Stimulated activated CD8-positive, alpha-beta memory T cell treated with anti-CD3 and anti-CD28 coated beads, Interleukin-7, amount 100 ng/mL, for 48 hours (primary cell): ENCODE measurements around the gene RSPH10B2.
"Not testable (repeated sequence)": the region's sequence is repeated elsewhere in the genome, so short reads cannot be mapped to it uniquely, and the experiment has no call there.

Experiments
- DNase-seq, 2 donors: peaks; one replicate each; pipeline ENCODE4 v3.0.0-alpha.2; 2020; ENCODE audit warnings: low read depth in 1 of 2; ENCODE audit errors: extremely low read depth in 1 of 2

RSPH10B2 gene

DNA sequence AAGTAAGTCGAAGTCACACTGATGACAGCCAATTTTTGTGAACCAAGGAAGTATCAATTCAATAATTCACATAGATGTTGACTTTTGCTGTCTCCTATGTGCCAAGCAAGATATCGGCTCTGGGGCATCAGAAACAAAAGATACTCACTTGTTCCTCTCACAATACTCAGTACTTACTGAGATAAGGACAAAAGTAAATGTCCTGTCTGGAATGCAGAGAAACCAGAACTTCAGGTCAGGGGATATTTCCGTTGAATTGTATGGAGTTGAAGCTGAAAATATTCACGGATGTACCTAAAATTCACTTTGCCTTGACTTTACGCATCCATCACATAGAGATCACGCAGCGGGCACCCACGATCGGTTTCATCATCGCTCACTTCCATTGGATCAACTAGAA, 83.2 kb downstream of the RSPH10B2 start:
- DNase-seq = not testable (repeated sequence)

DNA sequence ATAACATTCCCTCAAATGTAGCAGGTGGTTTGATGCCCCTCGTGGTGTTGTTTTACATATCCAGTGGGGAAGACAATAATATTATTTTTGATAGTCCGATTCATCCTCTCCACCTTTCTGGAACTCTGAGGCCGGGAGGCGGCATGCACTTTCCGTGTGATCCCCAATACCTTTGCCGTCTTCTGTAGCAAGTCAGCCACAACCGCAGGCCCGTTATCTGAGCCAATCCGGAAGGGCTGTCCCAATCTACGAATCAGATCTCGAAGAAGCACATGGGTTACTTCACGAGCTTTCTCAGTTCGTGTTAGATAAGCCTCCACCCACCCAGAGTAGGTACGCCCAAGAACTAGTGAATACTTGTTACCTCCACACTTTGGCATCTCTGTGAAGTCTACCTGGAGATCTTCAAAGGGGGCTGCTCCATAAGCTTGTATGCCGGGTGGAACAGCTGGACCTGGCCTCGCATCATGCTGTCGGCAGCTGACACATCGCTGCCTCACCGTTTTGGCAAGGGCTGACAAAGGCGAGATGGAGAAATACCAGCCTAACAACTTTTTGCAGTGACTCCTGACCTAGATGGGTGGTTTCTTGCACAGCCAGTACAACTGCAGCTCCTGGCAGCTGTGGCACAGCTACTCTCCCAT, 88.5 kb downstream of the RSPH10B2 start:
- not testable (repeated sequence) for DNase-seq

DNA sequence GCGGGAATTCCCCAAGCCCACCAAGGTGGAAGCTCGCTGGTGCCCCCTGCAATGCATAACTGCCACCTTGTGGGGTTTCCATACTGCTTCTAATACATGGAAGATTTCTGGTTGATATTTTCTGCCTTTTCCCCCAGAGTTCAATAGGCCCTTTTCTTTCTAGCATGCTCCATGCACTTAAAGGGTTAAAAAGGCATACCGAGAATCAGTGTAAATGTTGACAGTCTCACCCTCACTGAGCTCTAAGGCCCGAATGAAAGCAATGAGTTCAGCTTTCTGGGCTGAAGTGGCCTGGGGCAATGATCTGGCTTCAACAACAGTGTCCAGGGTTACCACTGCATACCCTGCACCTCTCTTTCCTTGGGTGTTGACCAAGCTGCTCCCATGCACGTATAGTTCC, 89.2 kb downstream of the RSPH10B2 start:
- not testable (repeated sequence) for DNase-seq

DNA sequence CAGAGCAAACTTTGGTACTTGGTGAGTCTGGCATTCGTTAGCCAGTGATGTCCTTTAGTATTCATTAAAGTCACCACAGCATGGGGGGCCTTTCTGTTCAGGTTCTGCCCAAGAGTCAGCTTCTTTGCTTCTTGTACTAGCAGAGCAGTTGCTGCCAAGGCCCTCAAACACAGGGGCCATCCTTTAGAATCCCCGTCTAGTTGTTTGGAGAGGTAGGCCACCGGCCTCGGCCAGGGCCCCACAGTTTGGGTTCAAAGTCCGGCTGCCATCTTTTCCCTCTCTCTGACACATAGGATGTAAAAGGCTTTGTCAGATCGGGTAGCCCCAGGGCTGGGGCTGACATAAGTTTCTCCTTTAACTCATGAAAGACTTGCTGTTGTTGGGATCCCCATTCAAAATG, 89.8 kb downstream of the RSPH10B2 start:
- not testable (repeated sequence) for DNase-seq

DNA sequence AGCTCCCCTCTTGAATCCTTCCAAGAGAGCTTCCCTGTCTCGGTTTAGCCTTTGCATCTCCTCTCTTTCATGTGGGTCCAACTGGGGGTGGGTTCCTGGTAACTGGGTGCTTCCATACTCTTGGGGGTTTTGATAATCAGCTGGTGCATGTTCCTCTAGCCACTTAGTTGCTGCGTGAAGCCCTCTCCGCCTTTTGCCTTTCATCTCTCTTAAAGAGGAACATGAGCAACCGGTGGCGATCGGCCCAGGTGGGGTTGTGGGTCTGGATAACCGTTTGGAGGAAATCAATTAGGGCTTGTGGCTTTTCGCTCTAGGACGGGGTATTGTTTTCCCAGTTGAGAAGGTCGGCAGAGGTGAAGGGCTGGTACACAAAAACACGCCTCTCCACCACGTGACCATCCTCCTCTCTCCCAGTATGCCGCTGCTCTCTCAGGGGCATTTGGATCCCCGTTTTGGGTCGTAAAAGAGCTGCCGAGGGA, 92.1 kb downstream of the RSPH10B2 start:
- DNase-seq = not testable (repeated sequence)

DNA sequence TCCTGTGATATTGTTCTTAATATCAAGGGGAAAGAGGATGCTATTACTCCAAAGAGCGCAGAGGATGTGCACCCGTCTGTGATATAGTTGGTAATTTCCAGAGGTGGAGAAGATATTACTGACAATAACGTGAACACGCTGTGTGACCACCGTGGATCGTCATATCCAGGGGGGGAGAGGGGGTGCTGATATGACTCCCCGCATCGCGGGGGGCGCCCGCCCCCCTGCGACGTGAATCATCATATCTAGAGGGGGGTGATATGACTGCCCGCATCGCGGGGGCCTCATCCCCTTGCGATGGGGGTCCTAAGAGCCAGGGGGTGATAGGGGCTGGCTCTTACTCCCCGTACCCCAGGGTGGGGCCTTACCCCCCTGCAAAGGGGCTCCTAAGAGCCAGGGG, 93.8 kb downstream of the RSPH10B2 start:
- DNase-seq = not testable (repeated sequence)
